ENCODE results near the gene CFAP54. TPM values are rescaled to one million over a fixed set of nuclear protein-coding genes. Genes with fewer than 3 reads are reported as not detected.
"Not testable (repeated sequence)": the region's sequence is repeated elsewhere in the genome, so short reads cannot be mapped to it uniquely, and the experiment has no call there.

CFAP54 gene
- total RNA-seq, 1 experiment from 2014 or later: 0.35 TPM

DNA sequence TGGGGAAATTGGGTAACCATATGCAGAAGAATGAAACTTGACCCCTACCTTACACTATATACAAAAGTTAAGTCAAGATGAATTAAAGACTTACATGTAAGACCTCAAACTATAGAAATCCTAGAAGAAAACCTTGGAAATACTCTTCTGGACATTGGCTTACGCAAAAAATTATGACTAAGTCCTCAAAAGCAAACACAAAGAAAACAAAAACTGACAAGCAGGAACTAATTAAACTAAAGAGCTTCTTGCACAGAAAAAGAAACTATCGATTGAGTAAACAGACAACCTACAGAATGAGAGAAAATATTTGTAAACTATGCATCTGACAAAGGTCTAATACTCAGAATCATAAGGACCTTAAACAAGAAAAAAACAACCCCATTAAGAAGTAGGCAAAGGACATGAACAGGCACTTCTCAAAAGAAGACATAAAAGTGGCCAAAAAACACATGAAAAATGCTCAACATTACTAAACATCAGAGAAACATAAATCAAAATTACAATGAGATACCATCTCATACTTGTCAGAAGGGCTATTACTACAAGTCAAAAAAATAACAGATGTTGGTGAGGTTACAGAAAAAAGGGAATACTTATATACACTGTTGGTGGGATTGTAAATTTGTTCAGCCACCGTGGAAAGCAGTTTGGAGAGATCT is 37.0 kb upstream of the CFAP54 start:
- peaks cover 13% of the 10 kb centered on the region for H3K4me1 Mint-ChIP-seq (ENCODE audit: low read depth, unreplicated experiment)
- no peaks in the 10 kb centered on the region for H3K36me3 Mint-ChIP-seq (ENCODE audit: insufficient read depth, unreplicated experiment)
- H3K27me3 Mint-ChIP-seq (ENCODE audit: unreplicated experiment): no peaks in the 10 kb centered on the region
- TF ChIP-seq, protein P1, sequence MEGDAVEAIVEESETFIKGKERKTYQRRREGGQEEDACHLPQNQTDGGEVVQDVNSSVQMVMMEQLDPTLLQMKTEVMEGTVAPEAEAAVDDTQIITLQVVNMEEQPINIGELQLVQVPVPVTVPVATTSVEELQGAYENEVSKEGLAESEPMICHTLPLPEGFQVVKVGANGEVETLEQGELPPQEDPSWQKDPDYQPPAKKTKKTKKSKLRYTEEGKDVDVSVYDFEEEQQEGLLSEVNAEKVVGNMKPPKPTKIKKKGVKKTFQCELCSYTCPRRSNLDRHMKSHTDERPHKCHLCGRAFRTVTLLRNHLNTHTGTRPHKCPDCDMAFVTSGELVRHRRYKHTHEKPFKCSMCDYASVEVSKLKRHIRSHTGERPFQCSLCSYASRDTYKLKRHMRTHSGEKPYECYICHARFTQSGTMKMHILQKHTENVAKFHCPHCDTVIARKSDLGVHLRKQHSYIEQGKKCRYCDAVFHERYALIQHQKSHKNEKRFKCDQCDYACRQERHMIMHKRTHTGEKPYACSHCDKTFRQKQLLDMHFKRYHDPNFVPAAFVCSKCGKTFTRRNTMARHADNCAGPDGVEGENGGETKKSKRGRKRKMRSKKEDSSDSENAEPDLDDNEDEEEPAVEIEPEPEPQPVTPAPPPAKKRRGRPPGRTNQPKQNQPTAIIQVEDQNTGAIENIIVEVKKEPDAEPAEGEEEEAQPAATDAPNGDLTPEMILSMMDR (IDR thresholded peaks at IDR 0.05; ENCODE audit: unreplicated experiment): no peak
- no peak for DNase-seq
- H3K27ac Mint-ChIP-seq (ENCODE audit: unreplicated experiment): peak overlapping the region; percentile 7
- peaks cover 7% of the 10 kb centered on the region for H3K9me3 Mint-ChIP-seq (ENCODE audit: low read depth, unreplicated experiment)
- BruUV-seq (replicated peaks): no TSS peak
- intact Hi-C loops (cut with micrococcal nuclease; ENCODE audit: unreplicated experiment): no loop called here
- CTCF ChIA-PET: no interaction called here
- H3K4me3 Mint-ChIP-seq (ENCODE audit: low read depth, unreplicated experiment): no peak overlapping the region

DNA sequence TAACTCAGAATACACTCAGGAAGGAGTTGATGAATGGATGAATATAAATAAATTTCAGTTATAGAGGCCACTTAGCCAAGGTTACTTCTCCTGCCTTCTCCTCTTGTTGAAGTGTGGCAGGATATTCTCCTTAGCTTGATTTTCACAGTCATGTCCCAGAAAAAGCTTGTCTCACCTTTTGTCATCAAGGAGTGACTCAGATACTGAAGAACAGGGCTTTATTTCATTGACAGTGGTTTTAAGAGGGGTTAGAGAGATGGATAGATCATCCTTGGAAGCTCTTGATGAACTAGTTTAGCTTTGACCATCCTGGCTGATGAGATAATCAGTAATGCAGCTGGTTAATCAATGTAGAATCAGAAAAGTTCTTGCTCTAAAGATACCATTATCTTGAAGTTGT is 35.0 kb upstream of the CFAP54 start:
- Mint-ChIP-seq H3K27me3 (ENCODE audit: unreplicated experiment) (no peaks in the 10 kb centered on the region), H3K27ac (ENCODE audit: unreplicated experiment) (no peak overlapping the region), H3K9me3 (ENCODE audit: low read depth, unreplicated experiment) (peaks cover 7% of the 10 kb centered on the region), H3K4me1 (ENCODE audit: low read depth, unreplicated experiment) (peaks cover 17% of the 10 kb centered on the region), H3K4me3 (ENCODE audit: low read depth, unreplicated experiment) (no peak overlapping the region), H3K36me3 (ENCODE audit: insufficient read depth, unreplicated experiment) (no peaks in the 10 kb centered on the region)
- BruUV-seq (replicated peaks): no TSS peak
- intact Hi-C loops (cut with micrococcal nuclease; ENCODE audit: unreplicated experiment): no loop called here
- CTCF ChIA-PET: interaction anchor here (1.1 kb wide), 1 partner anchor 38 kb away, joined by 3 read pairs; no protein-coding TSS in a partner anchor
- TF ChIP-seq, protein P1 (IDR thresholded peaks at IDR 0.05; ENCODE audit: unreplicated experiment): no peak
- no peak for DNase-seq

DNA sequence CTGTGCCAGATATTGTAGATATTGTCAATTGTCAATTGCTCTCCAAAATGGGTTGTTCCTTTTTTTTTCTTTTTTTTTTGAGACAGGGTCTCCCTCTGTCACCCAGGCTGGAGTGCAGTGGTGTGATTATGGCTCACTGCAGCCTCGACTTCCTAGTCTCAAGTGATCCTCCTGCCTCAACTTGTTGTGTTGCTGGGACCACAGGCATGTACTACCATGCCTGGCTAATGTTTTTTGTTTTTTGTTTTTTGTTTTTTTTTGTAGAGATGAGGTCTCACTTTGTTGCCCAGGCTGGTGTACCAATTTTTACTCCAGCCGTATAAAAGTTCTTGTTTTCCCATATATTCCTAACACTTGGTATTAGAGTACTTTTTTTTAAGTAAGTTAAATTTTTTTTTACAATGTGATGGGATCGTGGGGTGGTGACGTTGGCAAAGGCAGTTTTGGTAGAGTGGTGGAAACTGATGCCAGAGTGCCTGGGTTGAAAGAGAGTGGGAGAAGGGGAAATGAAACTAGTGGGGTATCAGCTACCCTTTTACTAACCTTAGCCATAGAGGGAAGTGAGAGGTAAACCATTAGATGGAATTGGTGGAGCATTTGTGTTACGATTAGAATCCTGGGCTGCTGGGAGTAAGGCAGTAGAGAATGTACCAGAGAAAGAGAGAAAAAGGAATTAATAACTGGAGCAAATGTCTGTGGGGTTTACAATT is 33.0 kb upstream of the CFAP54 start:
- TF ChIP-seq, protein P1 (IDR thresholded peaks at IDR 0.05; ENCODE audit: unreplicated experiment): no peak
- CTCF ChIA-PET: interaction anchor here (0.6 to 1.2 kb wide), 3 partner anchors 57 to 504 kb away, joined by 3 read pairs; no protein-coding TSS in a partner anchor
- Mint-ChIP-seq H3K36me3 (ENCODE audit: insufficient read depth, unreplicated experiment) (no peaks in the 10 kb centered on the region), H3K9me3 (ENCODE audit: low read depth, unreplicated experiment) (peaks cover 3% of the 10 kb centered on the region), H3K4me1 (ENCODE audit: low read depth, unreplicated experiment) (peaks cover 17% of the 10 kb centered on the region), H3K4me3 (ENCODE audit: low read depth, unreplicated experiment) (no peak overlapping the region), H3K27me3 (ENCODE audit: unreplicated experiment) (no peaks in the 10 kb centered on the region), H3K27ac (ENCODE audit: unreplicated experiment) (no peak overlapping the region)
- DNase-seq: no peak
- no TSS peak for BruUV-seq (replicated peaks)
- intact Hi-C loops (cut with micrococcal nuclease; ENCODE audit: unreplicated experiment): no loop called here

DNA sequence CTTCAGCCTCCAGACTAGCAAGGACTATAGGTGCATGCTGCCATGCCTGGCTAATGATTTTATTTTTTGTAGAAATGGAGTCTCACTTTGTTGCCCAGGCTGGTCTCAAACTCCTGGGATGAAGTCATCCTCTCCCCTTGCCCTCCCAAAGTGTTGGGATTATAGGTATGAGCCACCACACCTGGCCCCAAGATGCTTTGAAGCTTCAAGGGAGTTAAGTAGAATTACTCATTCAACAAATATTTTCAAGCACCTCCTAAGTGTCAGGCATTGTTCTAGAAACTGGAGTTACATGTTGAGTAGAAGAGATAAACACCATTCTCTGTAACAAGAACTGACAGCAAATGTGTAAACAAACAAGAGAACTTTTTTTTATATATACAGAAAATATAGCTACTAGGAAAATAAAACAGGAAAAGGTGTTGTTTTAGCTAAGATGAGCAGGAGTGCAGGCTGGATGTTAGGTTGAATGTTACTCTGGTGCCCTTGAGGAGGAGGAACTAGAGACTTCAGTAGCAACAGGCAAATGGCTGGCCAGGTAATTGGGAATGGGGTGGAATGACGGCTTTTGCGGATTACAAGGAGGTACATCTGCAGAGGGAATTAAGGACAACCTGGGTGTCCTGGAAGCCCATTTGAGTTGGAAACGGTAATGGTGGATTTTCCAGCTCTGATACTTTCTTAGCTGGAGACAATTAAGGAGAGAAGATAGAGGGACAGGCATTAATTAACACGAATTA is 32.0 kb upstream of the CFAP54 start:
- TF ChIP-seq, protein P1 (IDR thresholded peaks at IDR 0.05; ENCODE audit: unreplicated experiment): no peak
- Mint-ChIP-seq H3K27ac (ENCODE audit: unreplicated experiment) (no peak overlapping the region), H3K27me3 (ENCODE audit: unreplicated experiment) (no peaks in the 10 kb centered on the region), H3K4me3 (ENCODE audit: low read depth, unreplicated experiment) (no peak overlapping the region), H3K4me1 (ENCODE audit: low read depth, unreplicated experiment) (peaks cover 12% of the 10 kb centered on the region), H3K9me3 (ENCODE audit: low read depth, unreplicated experiment) (peaks cover 3% of the 10 kb centered on the region), H3K36me3 (ENCODE audit: insufficient read depth, unreplicated experiment) (no peaks in the 10 kb centered on the region)
- intact Hi-C loops (cut with micrococcal nuclease; ENCODE audit: unreplicated experiment): no loop called here
- no peak for DNase-seq
- CTCF ChIA-PET: interaction anchor here (0.6 to 1.2 kb wide), 5 partner anchors 11 to 265 kb away, joined by 3 to 5 read pairs (median 3); no protein-coding TSS in a partner anchor
- BruUV-seq (replicated peaks): no TSS peak

DNA sequence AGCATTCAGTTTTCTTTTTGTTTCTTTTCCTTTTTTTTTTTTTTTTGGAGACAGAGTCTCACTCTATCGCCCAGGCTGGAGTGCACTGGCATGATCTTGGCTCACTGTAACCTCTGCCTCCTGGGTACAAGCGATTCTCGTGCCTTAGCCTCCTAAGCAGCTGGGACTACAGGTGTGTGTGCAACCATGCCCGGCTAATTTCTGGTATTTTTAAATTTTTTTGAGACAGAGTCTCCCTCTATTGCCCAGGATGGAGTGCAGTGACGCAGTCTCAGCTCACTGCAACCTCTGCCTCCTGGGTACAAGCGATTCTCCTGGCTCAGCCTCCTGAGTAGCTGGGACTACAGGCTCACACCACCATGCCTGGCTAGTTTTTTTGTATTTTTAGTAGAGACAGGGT is 30.1 kb upstream of the CFAP54 start:
- H3K36me3 Mint-ChIP-seq (ENCODE audit: insufficient read depth, unreplicated experiment); BruUV-seq (replicated peaks); H3K27ac Mint-ChIP-seq (ENCODE audit: unreplicated experiment); DNase-seq; H3K27me3 Mint-ChIP-seq (ENCODE audit: unreplicated experiment); H3K4me1 Mint-ChIP-seq (ENCODE audit: low read depth, unreplicated experiment); H3K4me3 Mint-ChIP-seq (ENCODE audit: low read depth, unreplicated experiment); CTCF ChIA-PET; intact Hi-C loops (cut with micrococcal nuclease; ENCODE audit: unreplicated experiment); H3K9me3 Mint-ChIP-seq (ENCODE audit: low read depth, unreplicated experiment): not testable (repeated sequence)

Data from Calu3 (cell line).